Prostate gland (tissue), 2 donors: ENCODE data around the gene KIF26B. TPM values are rescaled to one million over a fixed set of nuclear protein-coding genes. Genes with fewer than 3 reads are reported as not detected.

Experiments used
- DNase-seq: peaks from one replicate; pipeline ENCODE4 v3.0.0-alpha.2; 2019; ENCODE audit warnings: low spot score
- H3K27ac ChIP-seq, 2 donors: fragments of 200-600 bp; sonication (generic); 2 replicates each; pipeline ENCODE4 v1.5.1; 2017 to 2019
- H3K27me3 ChIP-seq: fragments of 200-600 bp; sonication (generic); replicated peaks from 2 replicates; pipeline ENCODE4 v1.5.1; 2019; ENCODE audit not compliant: insufficient read depth
- H3K36me3 ChIP-seq, 2 donors: fragments of 200-600 bp; sonication (generic); 1 replicate in 1 of 2; 2 replicates in 1 of 2; pipeline versions ENCODE4 v1.5.1 to v1.8.1; 2017 to 2019
- H3K4me1 ChIP-seq: fragments of 200-600 bp; sonication (generic); replicated peaks from 2 replicates; pipeline ENCODE4 v1.5.1; 2019
- H3K4me3 ChIP-seq, 2 donors: fragments of 200-600 bp; sonication (generic); 2 replicates each; pipeline ENCODE4 v1.5.1; 2017 to 2019
- H3K9me3 ChIP-seq: fragments of 200-600 bp; sonication (generic); 2 replicates; pipeline ENCODE4 v1.5.1; 2017
- POLR2A ChIP-seq: fragments of 450-650 bp; IDR thresholded peaks from one replicate; pipeline ENCODE4 v1.6.1; 2016; ENCODE audit warnings: antibody characterized with exemption, mild to moderate bottlenecking
- POLR2AphosphoS5 ChIP-seq: sonication (generic); formaldehyde crosslinking; IDR thresholded peaks from one replicate; pipeline ENCODE4 v1.6.1; 2017; ENCODE audit warnings: antibody characterized with exemption
- WGBS: methylation state at CpG from one replicate; pipeline ENCODE4 v1.1.5; 2018; 5-methylcytosine and 5-hydroxymethylcytosine counted together
- intact Hi-C: fragments of 100-400 bp; cut with DNase I; formaldehyde crosslinking; loops from one replicate; pipeline ENCODE4 v1.14.2; 2022
- total RNA-seq, 2 donors: library from RNA; depleted of rRNA; stranded (reverse); fragments of >200 nt; gene quantifications; one replicate each; pipeline ENCODE4 v1.1.0, GENCODE V29; 2016
- TF ChIP-seq, protein P1 (sequence below), 4 experiments: fragments of 200-600 bp in 2 of 4; fragments of 450-650 bp in 2 of 4; sonication (generic) in 2 of 4; IDR thresholded peaks; 1 replicate in 3 of 4; 2 replicates in 1 of 4; pipeline ENCODE4 v1.5.1; 2016 to 2019; ENCODE audit warnings: antibody characterized with exemption in 4 of 4, mild to moderate bottlenecking in 2 of 4, moderate library complexity in 2 of 4

The KIF26B gene
- total RNA-seq, 2 donors from 2014 or later: 3.3 to 3.8 TPM

DNA sequence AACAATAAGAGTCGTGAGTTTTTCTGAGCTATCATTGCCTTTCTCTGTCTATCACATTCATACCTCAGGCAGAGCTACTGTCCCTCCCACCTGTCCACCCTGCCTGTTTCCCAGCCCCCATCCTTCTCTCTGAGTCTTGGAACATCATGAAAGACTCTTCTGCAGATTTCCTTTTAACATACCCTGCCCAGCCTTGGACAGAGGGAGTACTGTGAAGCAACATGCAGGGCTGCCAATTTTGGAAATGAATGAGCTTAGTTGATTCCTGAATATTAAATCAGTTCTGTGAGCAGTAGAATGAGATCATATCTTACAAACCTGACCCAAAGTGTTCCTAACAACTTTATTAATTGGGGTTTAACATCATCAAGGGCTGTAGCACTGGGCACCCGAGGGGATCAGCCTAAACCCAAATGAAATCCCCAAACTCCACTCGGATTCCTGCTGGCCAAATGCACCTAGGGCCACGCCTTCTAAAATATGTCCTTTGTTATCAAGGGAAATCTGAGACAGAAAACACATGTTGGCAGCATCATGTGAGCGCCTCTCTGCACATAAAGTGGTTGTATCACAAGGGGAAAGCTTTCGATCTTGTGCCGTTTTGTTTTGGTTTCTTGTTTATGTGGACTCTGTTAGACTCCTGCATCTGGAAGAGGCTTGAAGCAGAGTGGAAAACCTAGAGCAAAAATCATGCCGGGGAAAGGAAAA lies 357.6 kb downstream of the KIF26B start:
- H3K4me1 ChIP-seq: no peaks in the 10 kb centered on the region
- H3K27me3 ChIP-seq: no peaks in the 10 kb centered on the region
- H3K9me3 ChIP-seq: no peaks in the 10 kb centered on the region
- H3K4me3 ChIP-seq: peak overlapping the region in 1 of 2 donors; percentile 6
- TF ChIP-seq POLR2AphosphoS5 (no peak), POLR2A (no peak)
- TF ChIP-seq, protein P1, sequence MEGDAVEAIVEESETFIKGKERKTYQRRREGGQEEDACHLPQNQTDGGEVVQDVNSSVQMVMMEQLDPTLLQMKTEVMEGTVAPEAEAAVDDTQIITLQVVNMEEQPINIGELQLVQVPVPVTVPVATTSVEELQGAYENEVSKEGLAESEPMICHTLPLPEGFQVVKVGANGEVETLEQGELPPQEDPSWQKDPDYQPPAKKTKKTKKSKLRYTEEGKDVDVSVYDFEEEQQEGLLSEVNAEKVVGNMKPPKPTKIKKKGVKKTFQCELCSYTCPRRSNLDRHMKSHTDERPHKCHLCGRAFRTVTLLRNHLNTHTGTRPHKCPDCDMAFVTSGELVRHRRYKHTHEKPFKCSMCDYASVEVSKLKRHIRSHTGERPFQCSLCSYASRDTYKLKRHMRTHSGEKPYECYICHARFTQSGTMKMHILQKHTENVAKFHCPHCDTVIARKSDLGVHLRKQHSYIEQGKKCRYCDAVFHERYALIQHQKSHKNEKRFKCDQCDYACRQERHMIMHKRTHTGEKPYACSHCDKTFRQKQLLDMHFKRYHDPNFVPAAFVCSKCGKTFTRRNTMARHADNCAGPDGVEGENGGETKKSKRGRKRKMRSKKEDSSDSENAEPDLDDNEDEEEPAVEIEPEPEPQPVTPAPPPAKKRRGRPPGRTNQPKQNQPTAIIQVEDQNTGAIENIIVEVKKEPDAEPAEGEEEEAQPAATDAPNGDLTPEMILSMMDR (IDR thresholded peaks at IDR 0.05): no peak
- H3K36me3 ChIP-seq: no peaks in the 10 kb centered on the region
- no peak overlapping the region for H3K27ac ChIP-seq
- DNase-seq: no peak
- intact Hi-C loops: no loop called here
- WGBS: 17% methylated on average over 8 of the region's 8 CpGs

DNA sequence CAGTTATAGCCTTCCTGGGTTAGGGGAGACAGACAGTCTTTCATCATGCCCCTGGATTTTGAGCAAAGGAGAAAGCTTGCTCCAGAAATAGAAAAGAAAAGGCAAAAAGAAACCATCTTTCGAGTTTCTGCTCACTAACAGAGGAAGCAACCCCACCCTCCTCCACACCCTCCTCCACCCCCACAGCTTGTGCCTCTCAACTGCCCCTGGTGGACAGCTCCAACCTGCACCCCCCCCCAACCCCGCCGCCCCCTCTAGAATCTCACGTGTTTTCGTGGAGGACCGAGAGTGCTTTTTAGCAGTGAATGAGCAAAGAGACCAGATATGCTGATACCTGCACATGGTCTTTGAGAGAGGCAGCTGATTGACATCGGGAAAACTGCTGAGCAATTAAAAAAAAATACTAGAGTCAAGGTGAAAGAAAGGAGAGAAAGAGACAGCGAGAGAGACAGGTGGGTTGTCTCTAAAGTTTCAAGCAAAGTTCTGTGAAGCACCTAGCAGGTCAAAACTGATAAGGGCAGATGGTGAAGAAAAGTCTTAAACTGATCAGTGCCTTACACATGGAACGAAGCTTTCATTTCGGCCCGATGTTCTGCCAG lies 358.3 kb downstream of the KIF26B start:
- no peak for DNase-seq
- intact Hi-C loops: no loop called here
- no peaks in the 10 kb centered on the region for H3K27me3 ChIP-seq
- no peaks in the 10 kb centered on the region for H3K36me3 ChIP-seq
- 52% methylated on average over 11 of the region's 11 CpGs for WGBS
- H3K27ac ChIP-seq: no peak overlapping the region
- no peak for TF ChIP-seq POLR2A
- TF ChIP-seq POLR2AphosphoS5: no peak
- TF ChIP-seq, protein P1 (IDR thresholded peaks at IDR 0.05): no peak
- H3K4me3 ChIP-seq: peak overlapping the region in 1 of 2 donors; percentile 6
- no peaks in the 10 kb centered on the region for H3K9me3 ChIP-seq
- H3K4me1 ChIP-seq: no peaks in the 10 kb centered on the region

DNA sequence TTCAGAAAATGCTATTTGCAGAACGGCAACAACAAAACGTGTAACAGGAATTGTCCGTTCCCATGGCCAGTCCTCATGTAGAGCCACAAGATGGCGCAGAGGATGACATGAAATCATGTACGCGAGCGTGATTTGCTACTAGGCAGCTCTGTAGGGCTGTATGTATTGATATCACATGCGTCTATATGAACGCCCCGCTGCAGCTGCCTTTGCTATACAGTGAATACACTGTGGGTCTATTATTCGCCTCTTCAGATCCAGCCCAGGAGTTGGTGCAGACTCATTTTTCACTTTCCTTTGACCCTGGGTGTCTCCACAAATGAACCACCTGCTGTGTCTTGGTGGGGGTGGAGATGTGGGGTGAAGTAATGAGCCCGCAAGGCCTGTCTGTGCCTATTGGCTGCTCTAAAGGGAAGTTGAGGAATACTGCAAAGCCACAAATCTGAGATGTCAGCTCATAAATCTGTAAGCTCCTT lies 361.5 kb downstream of the KIF26B start:
- Histone ChIP-seq H3K4me1 (no peaks in the 10 kb centered on the region), H3K4me3 (no peak overlapping the region), H3K27me3 (no peaks in the 10 kb centered on the region), H3K36me3 (no peaks in the 10 kb centered on the region), H3K9me3 (no peaks in the 10 kb centered on the region), H3K27ac (no peak overlapping the region)
- no peak for DNase-seq
- TF ChIP-seq POLR2AphosphoS5 (no peak), POLR2A (no peak)
- TF ChIP-seq, protein P1 (IDR thresholded peaks at IDR 0.05): no peak
- intact Hi-C loops: no loop called here
- 85% methylated on average over 12 of the region's 12 CpGs for WGBS

DNA sequence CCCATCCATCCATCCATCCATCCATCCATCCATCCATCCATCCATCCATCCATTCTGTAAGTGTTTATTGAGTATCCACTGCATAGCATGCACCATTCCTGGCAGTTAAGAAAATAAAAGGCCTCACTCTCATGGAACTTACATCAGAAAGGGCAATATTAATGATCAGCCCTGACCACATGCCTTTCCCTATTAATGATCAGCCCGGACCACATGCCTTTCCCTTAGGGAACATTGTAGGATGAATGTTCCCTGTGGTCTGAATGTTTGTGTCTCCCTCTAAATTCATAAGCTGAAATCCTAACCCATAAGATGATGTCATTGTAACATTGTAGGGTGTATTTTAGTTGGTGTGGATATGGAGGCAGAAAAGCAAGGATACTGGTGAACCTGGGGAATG lies 365.8 kb downstream of the KIF26B start:
- no peaks in the 10 kb centered on the region for H3K36me3 ChIP-seq
- H3K4me1 ChIP-seq: no peaks in the 10 kb centered on the region
- H3K9me3 ChIP-seq: no peaks in the 10 kb centered on the region
- WGBS: 100% methylated on average over 1 of the region's 1 CpG
- no peak for TF ChIP-seq POLR2A
- TF ChIP-seq, protein P1 (IDR thresholded peaks at IDR 0.05): no peak
- no peak for TF ChIP-seq POLR2AphosphoS5
- intact Hi-C loops: no loop called here
- H3K27ac ChIP-seq: no peak overlapping the region
- DNase-seq: no peak
- no peak overlapping the region for H3K4me3 ChIP-seq
- no peaks in the 10 kb centered on the region for H3K27me3 ChIP-seq

DNA sequence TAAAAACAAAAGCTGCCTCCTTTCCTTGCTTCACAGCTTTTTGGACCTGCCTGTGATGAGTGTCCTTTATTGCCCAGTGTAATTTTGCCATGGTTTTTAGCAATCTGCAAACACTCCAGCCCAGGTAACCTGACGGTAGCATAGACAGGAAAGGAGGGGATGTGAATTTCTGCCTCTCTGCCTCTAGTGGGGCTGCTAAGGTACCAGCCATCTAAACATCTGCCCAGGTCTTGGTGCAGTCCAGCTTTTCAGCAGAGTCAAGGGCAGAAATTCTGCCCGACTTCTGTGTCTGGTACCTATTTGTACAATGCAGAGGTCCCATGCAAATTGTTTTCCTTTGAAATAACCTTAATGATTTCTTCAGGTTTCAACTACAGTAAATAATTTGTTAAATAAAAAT lies 371.4 kb downstream of the KIF26B start:
- H3K27me3 ChIP-seq: no peaks in the 10 kb centered on the region

More for the DNA sequence above, 371.4 kb downstream of the KIF26B start:
- no peaks in the 10 kb centered on the region for H3K9me3 ChIP-seq
- no peaks in the 10 kb centered on the region for H3K4me1 ChIP-seq
- H3K27ac ChIP-seq: no peak overlapping the region
- H3K36me3 ChIP-seq: no peaks in the 10 kb centered on the region
- TF ChIP-seq POLR2A (no peak), POLR2AphosphoS5 (no peak)
- TF ChIP-seq, protein P1 (IDR thresholded peaks at IDR 0.05): no peak
- no peak for DNase-seq
- WGBS: 96% methylated on average over 2 of the region's 2 CpGs
- intact Hi-C loops: no loop called here
- H3K4me3 ChIP-seq: no peak overlapping the region
